HEK293 (cell line): ENCODE results near the gene SDE2.
A peak's percentile ranks its signal among the peaks of the same experiment; 100 is the strongest.

Experiments used
- CTCF ChIA-PET: fragments of 350-600 bp; formaldehyde crosslinking; extraction: SDS; loops from one replicate; lab custom pipeline; 2021; ENCODE audit warnings: antibody characterized with exemption; lab: Yijun Ruan, JAX
- POLR2A ChIA-PET: fragments of 300-600 bp; formaldehyde crosslinking; extraction: SDS; loops from one replicate; lab custom pipeline; 2020; ENCODE audit warnings: antibody characterized with exemption, inconsistent platforms; lab: Yijun Ruan, JAX
- H3K27ac ChIP-seq: fragments of 200-500 bp; sonication (Bioruptor generic); 2 replicates; pipeline ENCODE4 v1.5.1; 2014; ENCODE audit warnings: low read depth, low read length, control low read depth, inconsistent platforms; ENCODE audit errors: extremely low read depth
- H3K36me3 ChIP-seq, 2 experiments: fragments of 200-500 bp in 1 of 2; sonication (Bioruptor generic) in 1 of 2; 1 replicate in 1 of 2; 2 replicates in 1 of 2; pipeline ENCODE4 v1.5.1; 2014 to 2017; ENCODE audit warnings: inconsistent platforms in 2 of 2, low read length in 2 of 2; ENCODE audit not compliant: control insufficient read depth in 2 of 2, insufficient read depth in 1 of 2
- H3K4me1 ChIP-seq: fragments of 200-500 bp; sonication (Bioruptor generic); 2 replicates; pipeline ENCODE4 v1.5.1; 2014; ENCODE audit warnings: mild to moderate bottlenecking, low read length, inconsistent platforms; ENCODE audit not compliant: control insufficient read depth, insufficient read depth
- H3K4me3 ChIP-seq: 2 replicates; pipeline ENCODE4 v1.5.1; 2011; ENCODE audit warnings: low read depth, mild to moderate bottlenecking, control low read depth, low read length, moderate library complexity
- H3K9me3 ChIP-seq: fragments of 200-500 bp; sonication (Bioruptor generic); 2 replicates; pipeline ENCODE4 v1.5.1; 2014; ENCODE audit warnings: low read depth, low read length, inconsistent platforms; ENCODE audit not compliant: control insufficient read depth, insufficient read depth
- BCL11B ChIP-seq: fragments of 450-650 bp; formaldehyde crosslinking; IDR thresholded peaks from 2 replicates; pipeline ENCODE4 v1.5.1; 2016; ENCODE audit warnings: low read depth, missing biosample characterization, missing genetic modification characterization
- GFI1B ChIP-seq: fragments of 450-650 bp; formaldehyde crosslinking; IDR thresholded peaks from 2 replicates; pipeline ENCODE4 v1.5.1; 2016; ENCODE audit warnings: missing biosample characterization, missing genetic modification characterization
- HIC1 ChIP-seq: fragments of 450-650 bp; formaldehyde crosslinking; IDR thresholded peaks from 2 replicates; pipeline ENCODE4 v1.5.1; 2016; ENCODE audit warnings: missing biosample characterization, missing genetic modification characterization
- OSR2 ChIP-seq: fragments of 450-650 bp; formaldehyde crosslinking; IDR thresholded peaks from 2 replicates; pipeline ENCODE4 v1.5.1; 2016; ENCODE audit warnings: missing biosample characterization, missing genetic modification characterization
- PRDM10 ChIP-seq: fragments of 450-650 bp; formaldehyde crosslinking; IDR thresholded peaks from 2 replicates; pipeline ENCODE4 v1.5.1; 2016; ENCODE audit warnings: missing biosample characterization, missing genetic modification characterization
- PRDM6 ChIP-seq: fragments of 450-650 bp; formaldehyde crosslinking; IDR thresholded peaks from 2 replicates; pipeline ENCODE4 v1.5.1; 2017; ENCODE audit warnings: missing biosample characterization, missing genetic modification characterization
- WT1 ChIP-seq: fragments of 450-650 bp; formaldehyde crosslinking; IDR thresholded peaks from 2 replicates; pipeline ENCODE4 v1.5.1; 2016; ENCODE audit warnings: missing biosample characterization, missing genetic modification characterization
- ZBTB8A ChIP-seq: fragments of 450-650 bp; formaldehyde crosslinking; IDR thresholded peaks from 2 replicates; pipeline ENCODE4 v1.5.1; 2016; ENCODE audit warnings: missing biosample characterization, missing genetic modification characterization
- ZEB2 ChIP-seq: fragments of 450-650 bp; formaldehyde crosslinking; IDR thresholded peaks from 2 replicates; pipeline ENCODE4 v1.5.1; 2016; ENCODE audit warnings: missing biosample characterization, missing genetic modification characterization
- ZIC2 ChIP-seq: fragments of 450-650 bp; formaldehyde crosslinking; IDR thresholded peaks from 2 replicates; pipeline ENCODE4 v1.5.1; 2016; ENCODE audit warnings: missing biosample characterization, missing genetic modification characterization
- ZNF121 ChIP-seq: fragments of 450-650 bp; formaldehyde crosslinking; IDR thresholded peaks from 2 replicates; pipeline ENCODE4 v1.5.1; 2016; ENCODE audit warnings: missing biosample characterization, missing genetic modification characterization
- ZNF133 ChIP-seq: fragments of 450-650 bp; formaldehyde crosslinking; IDR thresholded peaks from 2 replicates; pipeline ENCODE4 v1.5.1; 2016; ENCODE audit warnings: missing biosample characterization, missing genetic modification characterization
- ZNF138 ChIP-seq: fragments of 450-650 bp; formaldehyde crosslinking; IDR thresholded peaks from 2 replicates; pipeline ENCODE4 v1.5.1; 2016; ENCODE audit warnings: missing biosample characterization, missing genetic modification characterization, borderline replicate concordance
- ZNF16 ChIP-seq: fragments of 450-650 bp; formaldehyde crosslinking; IDR thresholded peaks from 2 replicates; pipeline ENCODE4 v1.5.1; 2016; ENCODE audit warnings: low read depth, missing biosample characterization, missing genetic modification characterization
- ZNF18 ChIP-seq: fragments of 450-650 bp; formaldehyde crosslinking; IDR thresholded peaks from 2 replicates; pipeline ENCODE4 v1.5.1; 2016; ENCODE audit warnings: missing biosample characterization, missing genetic modification characterization
- ZNF19 ChIP-seq: fragments of 450-650 bp; formaldehyde crosslinking; IDR thresholded peaks from 2 replicates; pipeline ENCODE4; 2016; ENCODE audit warnings: missing biosample characterization, missing genetic modification characterization, low read depth
- ZNF362 ChIP-seq: fragments of 450-650 bp; formaldehyde crosslinking; IDR thresholded peaks from 2 replicates; pipeline ENCODE4 v1.5.1; 2016; ENCODE audit warnings: missing biosample characterization, missing genetic modification characterization
- ZNF398 ChIP-seq: fragments of 450-650 bp; formaldehyde crosslinking; IDR thresholded peaks from 2 replicates; pipeline ENCODE4 v1.5.1; 2017; ENCODE audit warnings: missing biosample characterization, missing genetic modification characterization
- ZNF473 ChIP-seq: fragments of 450-650 bp; formaldehyde crosslinking; IDR thresholded peaks from 2 replicates; pipeline ENCODE4 v1.5.1; 2017; ENCODE audit warnings: missing biosample characterization, missing genetic modification characterization
- ZNF555 ChIP-seq: fragments of 450-650 bp; formaldehyde crosslinking; conservative IDR thresholded peaks from 2 replicates; pipeline ENCODE4 v1.5.1; 2017; ENCODE audit warnings: missing biosample characterization, mild to moderate bottlenecking, missing genetic modification characterization, inconsistent platforms
- ZNF660 ChIP-seq: fragments of 450-650 bp; IDR thresholded peaks from 2 replicates; pipeline ENCODE4 v1.5.1; 2018; ENCODE audit warnings: missing biosample characterization, mild to moderate bottlenecking, missing genetic modification characterization
- ZNF843 ChIP-seq: fragments of 450-650 bp; formaldehyde crosslinking; IDR thresholded peaks from 2 replicates; pipeline ENCODE4 v1.5.1; 2016; ENCODE audit warnings: missing biosample characterization, missing genetic modification characterization

Gene SDE2

GRCh38 chr1:225944387-225944786 is 54.8 kb downstream of the SDE2 start:
- no peak overlapping the region for H3K27ac ChIP-seq
- TF ChIP-seq ZNF19 (tag by site-specific recombination) = no peak
- no peak for TF ChIP-seq ZNF362 (tag by site-specific recombination)
- TF ChIP-seq ZIC2 (tag by site-specific recombination) = peak; percentile 87
- TF ChIP-seq ZNF133 (tag by site-specific recombination) = no peak
- TF ChIP-seq ZBTB8A (tag by site-specific recombination) = no peak
- TF ChIP-seq, all 188 proteins: peak for 1
- Histone ChIP-seq H3K4me3 (no peak overlapping the region), H3K9me3 (no peaks in the 10 kb centered on the region), H3K4me1 (no peaks in the 10 kb centered on the region), H3K36me3 (no peaks in the 10 kb centered on the region)
- CTCF ChIA-PET = interaction anchor here (1.0 to 1.2 kb wide), 2 partner anchors 18 to 42 kb away, joined by 3 to 4 read pairs; no protein-coding TSS in a partner anchor
- POLR2A ChIA-PET = interaction anchor here (0.6 to 0.9 kb wide), 3 partner anchors 18 to 292 kb away, joined by 3 to 8 read pairs (median 3); no protein-coding TSS in a partner anchor

- POLR2A ChIA-PET = interaction anchor here (0.9 kb wide), 1 partner anchor 19 kb away, joined by 3 read pairs; no protein-coding TSS in a partner anchor
- no peak overlapping the region for H3K4me3 ChIP-seq
- no peaks in the 10 kb centered on the region for H3K36me3 ChIP-seq
- H3K4me1 ChIP-seq = no peaks in the 10 kb centered on the region
- no peak overlapping the region for H3K27ac ChIP-seq
- H3K9me3 ChIP-seq = no peaks in the 10 kb centered on the region
- CTCF ChIA-PET = interaction anchor here (0.9 kb wide), 1 partner anchor 29 kb away, joined by 5 read pairs; no protein-coding TSS in a partner anchor
- TF ChIP-seq HIC1 (tag by site-specific recombination) (no peak), ZNF555 (tag by site-specific recombination) (no peak), ZNF16 (tag by site-specific recombination) (no peak), ZNF660 (tag by site-specific recombination) (no peak), PRDM6 (tag by site-specific recombination) (no peak), WT1 (peak; percentile 54; the same call in 1 of the 2 replicates), ZNF843 (no peak), PRDM10 (tag by site-specific recombination) (0 out of 2 replicates have a peak, but pooled peaks have one; percentile 34), OSR2 (tag by site-specific recombination) (no peak), ZBTB8A (tag by site-specific recombination) (no peak), ZNF121 (tag by site-specific recombination) (peak; percentile 97), GFI1B (tag by site-specific recombination) (peak; percentile 46; the same call in 1 of the 2 replicates), ZNF473 (tag by site-specific recombination) (no peak), ZNF138 (tag by site-specific recombination) (no peak), ZNF398 (peak; percentile 48; the same call in 1 of the 2 replicates), ZEB2 (tag by site-specific recombination) (0 out of 2 replicates have a peak, but pooled peaks have one; percentile 22), BCL11B (tag by site-specific recombination) (no peak), ZNF18 (tag by site-specific recombination) (0 out of 2 replicates have a peak, but pooled peaks have one; percentile 19)
These were observed 55.6 kb downstream of the SDE2 start for GRCh38 chr1:225943582-225943981.
